MM.1S (cell line): Measurements from ENCODE around the gene DSN1.

Source experiments
- DNase-seq: peaks from one replicate; pipeline ENCODE4 v3.0.0-alpha.2; 2015
- H2AFZ ChIP-seq: fragments of 300-600 bp; sonication (generic); 2 replicates; pipeline ENCODE4 v1.6.0; 2016; ENCODE audit warnings: antibody characterized with exemption, low read length
- H3F3A ChIP-seq: fragments of 300-600 bp; sonication (generic); 2 replicates; pipeline ENCODE4 v1.6.1; 2016; ENCODE audit warnings: mild to moderate bottlenecking, antibody characterized with exemption, low read length, moderate library complexity, mixed read lengths; ENCODE audit not compliant: insufficient read depth
- H3K27ac ChIP-seq: fragments of 300-600 bp; sonication (generic); 2 replicates; pipeline ENCODE4 v1.5.1; 2016; ENCODE audit warnings: mild to moderate bottlenecking, low read length
- H3K27me3 ChIP-seq: fragments of 300-600 bp; sonication (generic); replicated peaks from 2 replicates; pipeline ENCODE4 v1.6.0; 2016; ENCODE audit warnings: low read length; ENCODE audit not compliant: insufficient read depth
- H3K36me3 ChIP-seq: fragments of 300-600 bp; sonication (generic); replicated peaks from 2 replicates; pipeline ENCODE4 v1.6.1; 2016; ENCODE audit warnings: mild to moderate bottlenecking, low read length, mixed read lengths; ENCODE audit not compliant: insufficient read depth
- H3K4me1 ChIP-seq: fragments of 300-600 bp; sonication (generic); 2 replicates; pipeline ENCODE4 v1.6.1; 2016; ENCODE audit warnings: low read length, mixed read lengths
- H3K4me2 ChIP-seq: fragments of 300-600 bp; sonication (generic); 2 replicates; pipeline ENCODE4 v1.6.0; 2016; ENCODE audit warnings: low read depth, low read length
- H3K4me3 ChIP-seq: fragments of 300-600 bp; sonication (generic); 2 replicates; pipeline ENCODE4 v1.5.1; 2016; ENCODE audit warnings: low read length, mixed read lengths
- H3K79me2 ChIP-seq: fragments of 300-600 bp; sonication (generic); 2 replicates; pipeline ENCODE4 v1.6.1; 2016; ENCODE audit warnings: mixed run types, low read length, mixed read lengths
- H3K9ac ChIP-seq: fragments of 300-600 bp; sonication (generic); 2 replicates; pipeline ENCODE4 v1.6.1; 2016; ENCODE audit warnings: low read length, mixed read lengths
- H3K9me2 ChIP-seq: fragments of 300-600 bp; sonication (generic); replicated peaks from 2 replicates; pipeline ENCODE4 v1.6.1; 2016; ENCODE audit warnings: mild to moderate bottlenecking, low read length, mixed read lengths; ENCODE audit not compliant: insufficient read depth
- H3K9me3 ChIP-seq: fragments of 300-600 bp; sonication (generic); replicated peaks from 2 replicates; pipeline ENCODE4 v1.6.1; 2016; ENCODE audit warnings: mild to moderate bottlenecking, low read length, mixed read lengths; ENCODE audit not compliant: insufficient read depth
- H4K20me1 ChIP-seq: fragments of 300-600 bp; sonication (generic); 2 replicates; pipeline ENCODE4 v1.6.1; 2016; ENCODE audit warnings: mild to moderate bottlenecking, low read length, moderate library complexity, mixed read lengths; ENCODE audit not compliant: insufficient read depth
- CTCF ChIP-seq: fragments of 300-600 bp; sonication (generic); IDR thresholded peaks from 2 replicates; pipeline ENCODE4 v1.5.1; 2016; ENCODE audit warnings: antibody characterized with exemption, low read length, mixed read lengths
- EZH2 ChIP-seq: fragments of 300-600 bp; sonication (generic); optimal IDR thresholded peaks from 2 replicates; pipeline ENCODE3; 2017; ENCODE audit warnings: low read depth, mild to moderate bottlenecking, antibody characterized with exemption, low read length, mixed read lengths
- EZH2phosphoT487 ChIP-seq: fragments of 300-600 bp; sonication (generic); IDR thresholded peaks from 2 replicates; pipeline ENCODE4 v1.6.1; 2018; ENCODE audit warnings: antibody characterized with exemption, low read length

The DSN1 gene

GRCh38 chr20:36818185-36818584 is 44.6 kb upstream of the DSN1 start:
- Histone ChIP-seq H3K4me1 (peaks cover 20% of the 10 kb centered on the region), H3K36me3 (no peaks in the 10 kb centered on the region), H2AFZ (no peak overlapping the region), H3K27ac (no peak overlapping the region), H3F3A (0 out of 2 replicates have a peak, but pooled peaks cover 9% of the 10 kb centered on the region), H3K79me2 (no peaks in the 10 kb centered on the region), H3K4me3 (no peak overlapping the region), H4K20me1 (no peaks in the 10 kb centered on the region), H3K9me2 (no peaks in the 10 kb centered on the region), H3K4me2 (no peak overlapping the region), H3K27me3 (no peaks in the 10 kb centered on the region), H3K9me3 (no peaks in the 10 kb centered on the region), H3K9ac (no peak overlapping the region)
- TF ChIP-seq CTCF (no peak), EZH2phosphoT487 (no peak), EZH2 (no peak)
- no peak for DNase-seq

- no peaks in the 10 kb centered on the region for H3K9me3 ChIP-seq
- no peaks in the 10 kb centered on the region for H4K20me1 ChIP-seq
- no peaks in the 10 kb centered on the region for H3K36me3 ChIP-seq
- H3K4me2 ChIP-seq: no peak overlapping the region
- no peak for TF ChIP-seq EZH2phosphoT487
- no peak for TF ChIP-seq CTCF
- TF ChIP-seq EZH2: no peak
- 0 out of 2 replicates have a peak, but pooled peaks cover 9% of the 10 kb centered on the region for H3F3A ChIP-seq
- no peak overlapping the region for H3K4me3 ChIP-seq
- no peaks in the 10 kb centered on the region for H3K79me2 ChIP-seq
- no peak overlapping the region for H2AFZ ChIP-seq
- H3K27me3 ChIP-seq: no peaks in the 10 kb centered on the region
- DNase-seq: no peak
- no peak overlapping the region for H3K27ac ChIP-seq
- H3K9ac ChIP-seq: no peak overlapping the region
- no peaks in the 10 kb centered on the region for H3K9me2 ChIP-seq
- peaks cover 20% of the 10 kb centered on the region for H3K4me1 ChIP-seq
Measured at GRCh38 chr20:36817496-36817895, 43.9 kb upstream of the DSN1 start.

- Histone ChIP-seq H3K27me3 (no peaks in the 10 kb centered on the region), H3F3A (0 out of 2 replicates have a peak, but pooled peaks cover 9% of the 10 kb centered on the region), H3K9me3 (no peaks in the 10 kb centered on the region), H3K9me2 (no peaks in the 10 kb centered on the region), H3K36me3 (no peaks in the 10 kb centered on the region), H3K79me2 (no peaks in the 10 kb centered on the region), H3K4me3 (no peak overlapping the region), H2AFZ (no peak overlapping the region), H3K9ac (no peak overlapping the region), H3K4me2 (no peak overlapping the region), H4K20me1 (no peaks in the 10 kb centered on the region), H3K27ac (no peak overlapping the region), H3K4me1 (peaks cover 20% of the 10 kb centered on the region)
- TF ChIP-seq EZH2 (no peak), CTCF (no peak), EZH2phosphoT487 (no peak)
- no peak for DNase-seq
Measured at GRCh38 chr20:36815454-36816091, 42.0 kb upstream of the DSN1 start.
